ENCODE measurements around the gene WNT7A.

- TF ChIP-seq POLR2A (IDR thresholded peaks at IDR 0.05) = no peak
- TF ChIP-seq, protein P1, sequence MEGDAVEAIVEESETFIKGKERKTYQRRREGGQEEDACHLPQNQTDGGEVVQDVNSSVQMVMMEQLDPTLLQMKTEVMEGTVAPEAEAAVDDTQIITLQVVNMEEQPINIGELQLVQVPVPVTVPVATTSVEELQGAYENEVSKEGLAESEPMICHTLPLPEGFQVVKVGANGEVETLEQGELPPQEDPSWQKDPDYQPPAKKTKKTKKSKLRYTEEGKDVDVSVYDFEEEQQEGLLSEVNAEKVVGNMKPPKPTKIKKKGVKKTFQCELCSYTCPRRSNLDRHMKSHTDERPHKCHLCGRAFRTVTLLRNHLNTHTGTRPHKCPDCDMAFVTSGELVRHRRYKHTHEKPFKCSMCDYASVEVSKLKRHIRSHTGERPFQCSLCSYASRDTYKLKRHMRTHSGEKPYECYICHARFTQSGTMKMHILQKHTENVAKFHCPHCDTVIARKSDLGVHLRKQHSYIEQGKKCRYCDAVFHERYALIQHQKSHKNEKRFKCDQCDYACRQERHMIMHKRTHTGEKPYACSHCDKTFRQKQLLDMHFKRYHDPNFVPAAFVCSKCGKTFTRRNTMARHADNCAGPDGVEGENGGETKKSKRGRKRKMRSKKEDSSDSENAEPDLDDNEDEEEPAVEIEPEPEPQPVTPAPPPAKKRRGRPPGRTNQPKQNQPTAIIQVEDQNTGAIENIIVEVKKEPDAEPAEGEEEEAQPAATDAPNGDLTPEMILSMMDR (IDR thresholded peaks at IDR 0.05) = no peak
Observed at GRCh38 chr3:13840456-13840855, 39.4 kb downstream of the WNT7A start.
